ENCODE data around the gene CYP26B1.

Gene CYP26B1

GRCh38 chr2:72129681-72130340 is 17.9 kb downstream of the CYP26B1 start:
- DNase-seq (ENCODE audit: low read depth in 2 of 2) = no peak

GRCh38 chr2:72128843-72129227 is 18.8 kb downstream of the CYP26B1 start:
- no peak for DNase-seq (ENCODE audit: low read depth in 2 of 2)

GRCh38 chr2:72128059-72128842 is 19.4 kb downstream of the CYP26B1 start:
- DNase-seq (ENCODE audit: low read depth in 2 of 2) = no peak

- DNase-seq (ENCODE audit: low read depth in 2 of 2) = no peak
These were observed 20.1 kb downstream of the CYP26B1 start for GRCh38 chr2:72127401-72128058.

GRCh38 chr2:72126186-72127100 is 21.2 kb downstream of the CYP26B1 start:
- DNase-seq (ENCODE audit: low read depth in 2 of 2) = no peak

- no peak for DNase-seq (ENCODE audit: low read depth in 2 of 2)
These were observed 23.3 kb downstream of the CYP26B1 start for GRCh38 chr2:72124376-72124775.

GRCh38 chr2:72121153-72121552 is 26.5 kb downstream of the CYP26B1 start:
- no peak for DNase-seq (ENCODE audit: low read depth in 2 of 2)

GRCh38 chr2:72118951-72119350 is 28.7 kb downstream of the CYP26B1 start:
- DNase-seq (ENCODE audit: low read depth in 2 of 2) = no peak

- DNase-seq (ENCODE audit: low read depth in 2 of 2) = no peak
These were observed 29.3 kb downstream of the CYP26B1 start for GRCh38 chr2:72118386-72118785.

- no peak for DNase-seq (ENCODE audit: low read depth in 2 of 2)
These were observed 29.9 kb downstream of the CYP26B1 start for GRCh38 chr2:72117718-72118117.

- no peak for DNase-seq (ENCODE audit: low read depth in 2 of 2)
These were observed 30.6 kb downstream of the CYP26B1 start for GRCh38 chr2:72117029-72117428.

- no peak for DNase-seq (ENCODE audit: low read depth in 2 of 2)
These were observed 31.6 kb downstream of the CYP26B1 start for GRCh38 chr2:72116081-72116533.

- DNase-seq (ENCODE audit: low read depth in 2 of 2) = no peak
These were observed 32.3 kb downstream of the CYP26B1 start for GRCh38 chr2:72115110-72116080.

GRCh38 chr2:72114693-72115051 is 33.0 kb downstream of the CYP26B1 start:
- DNase-seq (ENCODE audit: low read depth in 2 of 2) = no peak

- no peak for DNase-seq (ENCODE audit: low read depth in 2 of 2)
These were observed 33.6 kb downstream of the CYP26B1 start for GRCh38 chr2:72113847-72114692.

- no peak for DNase-seq (ENCODE audit: low read depth in 2 of 2)
These were observed 34.4 kb downstream of the CYP26B1 start for GRCh38 chr2:72112981-72113846.

GRCh38 chr2:72112401-72112800 is 35.3 kb downstream of the CYP26B1 start:
- no peak for DNase-seq (ENCODE audit: low read depth in 2 of 2)

GRCh38 chr2:72111061-72111460 is 36.6 kb downstream of the CYP26B1 start:
- no peak for DNase-seq (ENCODE audit: low read depth in 2 of 2)

- DNase-seq (ENCODE audit: low read depth in 2 of 2) = no peak
These were observed 37.8 kb downstream of the CYP26B1 start for GRCh38 chr2:72109904-72110303.
